Chondrocyte (in vitro differentiated cells): ENCODE data around the gene HSPA1L. TPM values are rescaled to one million over a fixed set of nuclear protein-coding genes. Genes with fewer than 3 reads are reported as not detected.
"Not testable (repeated sequence)": the region's sequence is repeated elsewhere in the genome, so short reads cannot be mapped to it uniquely, and the experiment has no call there.

Source experiments
- DNase-seq: peaks from one replicate; pipeline ENCODE4 v3.0.0; 2021; ENCODE audit warnings: mixed read lengths, low spot score
- H3K27ac Mint-ChIP-seq: one replicate; pipeline ENCODE4 v1.8.0; 2021; ENCODE audit warnings: mild to moderate bottlenecking, moderate library complexity, mixed read lengths; ENCODE audit not compliant: unreplicated experiment
- H3K27me3 Mint-ChIP-seq: 2 replicates; pipeline ENCODE4 v1.8.0; 2021; ENCODE audit warnings: low read depth, mixed read lengths
- H3K36me3 Mint-ChIP-seq: 2 replicates; pipeline ENCODE4 v1.8.0; 2021; ENCODE audit warnings: low read depth, mixed read lengths
- H3K4me1 Mint-ChIP-seq: 2 replicates; pipeline ENCODE4 v1.8.0; 2021; ENCODE audit warnings: low read depth, mild to moderate bottlenecking, mixed read lengths
- H3K4me3 Mint-ChIP-seq: one replicate; pipeline ENCODE4 v1.8.0; 2021; ENCODE audit warnings: mild to moderate bottlenecking, moderate library complexity, mixed read lengths; ENCODE audit not compliant: unreplicated experiment
- H3K9me3 Mint-ChIP-seq: 2 replicates; pipeline ENCODE4 v1.8.0; 2021; ENCODE audit warnings: low read depth, mixed read lengths
- CTCF ChIP-seq: fragments of 200-600 bp; sonication (generic); IDR thresholded peaks from 2 replicates; pipeline ENCODE4 v1.5.0; 2021; ENCODE audit warnings: antibody characterized with exemption, mild to moderate bottlenecking, moderate library complexity
- long read RNA-seq: library from polyadenylated mRNA; stranded (forward); transcript quantifications from one replicate; pipeline ENCODE4 v2.0.0, GENCODE V29; 2021
- total RNA-seq: library from RNA; stranded (reverse); gene quantifications from 3 replicates; pipeline ENCODE4 v1.2.1, GENCODE V29; 2021

The HSPA1L gene
- total RNA-seq: 0.89 to 1.5 TPM (median 1.00 TPM) in 3 replicates
- long read RNA-seq, partial matches to known transcripts: 0 of 1 reads
- long read RNA-seq, other reads (novel, unspliced or antisense): 1 of 1 reads

DNA sequence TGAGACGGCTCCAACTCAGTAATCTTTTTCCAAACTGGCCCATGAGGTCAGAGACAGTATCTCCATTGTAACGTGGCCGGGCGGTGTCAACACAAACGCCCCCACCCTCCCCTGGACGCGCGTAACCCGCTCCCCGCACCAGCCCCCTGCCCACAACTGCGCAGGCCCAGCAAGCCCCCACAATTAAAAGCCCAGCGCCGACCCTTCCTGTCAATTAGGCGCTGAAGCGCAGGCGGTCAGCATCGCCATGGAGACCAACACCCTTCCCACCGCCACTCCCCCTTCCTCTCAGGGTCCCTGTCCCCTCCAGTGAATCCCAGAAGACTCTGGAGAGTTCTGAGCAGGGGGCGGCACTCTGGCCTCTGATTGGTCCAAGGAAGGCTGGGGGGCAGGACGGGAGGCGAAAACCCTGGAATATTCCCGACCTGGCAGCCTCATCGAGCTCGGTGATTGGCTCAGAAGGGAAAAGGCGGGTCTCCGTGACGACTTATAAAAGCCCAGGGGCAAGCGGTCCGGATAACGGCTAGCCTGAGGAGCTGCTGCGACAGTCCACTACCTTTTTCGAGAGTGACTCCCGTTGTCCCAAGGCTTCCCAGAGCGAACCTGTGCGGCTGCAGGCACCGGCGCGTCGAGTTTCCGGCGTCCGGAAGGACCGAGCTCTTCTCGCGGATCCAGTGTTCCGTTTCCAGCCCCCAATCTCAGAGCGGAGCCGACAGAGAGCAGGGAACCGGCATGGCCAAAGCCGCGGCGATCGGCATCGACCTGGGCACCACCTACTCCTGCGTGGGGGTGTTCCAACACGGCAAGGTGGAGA is at the start of gene HSPA1L, which contains the start of gene HSPA1A:
TSS of gene HSPA1L (minus strand) at position 259 of the 814 bp plus-strand sequence. CDS start 3,311 bp downstream, outside the sequence.
TSS of gene HSPA1A (plus strand) at position 519 of the 814 bp plus-strand sequence. CDS start at position 733, 214 bp downstream.
- Mint-ChIP-seq H3K4me1 (peaks cover 33% of the 10 kb centered on the region), H3K27me3 (no peaks in the 10 kb centered on the region), H3K9me3 (no peaks in the 10 kb centered on the region), H3K27ac (peak within 1 kb of the TSS; percentile 99), H3K36me3 (no peaks in the 10 kb centered on the region), H3K4me3 (peak within 1 kb of the TSS; percentile 91)
- no peak for DNase-seq
- TF ChIP-seq CTCF: no peak

GRCh38 chr6:31864818-31865204 is 49.7 kb upstream of the HSPA1L start:
- Mint-ChIP-seq H3K36me3 (peaks cover 4% of the 10 kb centered on the region), H3K4me1 (peaks cover 20% of the 10 kb centered on the region), H3K9me3 (no peaks in the 10 kb centered on the region), H3K4me3 (no peak overlapping the region), H3K27ac (no peak overlapping the region), H3K27me3 (no peaks in the 10 kb centered on the region)
- no peak for TF ChIP-seq CTCF
- no peak for DNase-seq

- H3K27me3 Mint-ChIP-seq, H3K9me3 Mint-ChIP-seq, H3K36me3 Mint-ChIP-seq, DNase-seq: not testable (repeated sequence)
- Mint-ChIP-seq H3K4me1 (peaks cover 20% of the 10 kb centered on the region), H3K4me3 (peak overlapping the region; percentile 96), H3K27ac (peak overlapping the region; percentile 98)
Measured at GRCh38 chr6:31864123-31864562, 49.1 kb upstream of the HSPA1L start.

- no peak for TF ChIP-seq CTCF
- Mint-ChIP-seq H3K27ac (peak within 1 kb of the TSS; percentile 98), H3K4me3 (peak within 1 kb of the TSS; percentile 96), H3K4me1 (peaks cover 20% of the 10 kb centered on the region), H3K27me3 (no peaks in the 10 kb centered on the region), H3K9me3 (no peaks in the 10 kb centered on the region), H3K36me3 (peaks cover 11% of the 10 kb centered on the region)
- peak; percentile 100 for DNase-seq
Measured at GRCh38 chr6:31862344-31863235, 47.5 kb upstream of the HSPA1L start, which contains the start of gene NEU1. Gene NEU1, minus strand, starts transcription at chr6:31862821. Its CDS starts 45 bp downstream, at chr6:31862776.

GRCh38 chr6:31861919-31862343 is 46.8 kb upstream of the HSPA1L start:
- peaks cover 20% of the 10 kb centered on the region for H3K4me1 Mint-ChIP-seq
- no peaks in the 10 kb centered on the region for H3K9me3 Mint-ChIP-seq
- DNase-seq: no peak
- H3K27me3 Mint-ChIP-seq: no peaks in the 10 kb centered on the region
- peak overlapping the region; percentile 98 for H3K27ac Mint-ChIP-seq
- TF ChIP-seq CTCF: no peak
- H3K36me3 Mint-ChIP-seq: peaks cover 13% of the 10 kb centered on the region
- peak overlapping the region; percentile 96 for H3K4me3 Mint-ChIP-seq
